HG03064 (cell line): Measurements from ENCODE around the gene DNAH14.
"Not testable (repeated sequence)": the region's sequence is repeated elsewhere in the genome, so short reads cannot be mapped to it uniquely, and the experiment has no call there.

Experiments
- ATAC-seq: cut with Tn5 transposase; IDR thresholded peaks from one replicate; pipeline ENCODE4 v1.9.1; 2021; ENCODE audit warnings: low read depth; ENCODE audit not compliant: unreplicated experiment

The DNAH14 gene

GRCh38 chr1:225137976-225138375, 208.5 kb downstream of the DNAH14 start:
- no peak for ATAC-seq

DNA sequence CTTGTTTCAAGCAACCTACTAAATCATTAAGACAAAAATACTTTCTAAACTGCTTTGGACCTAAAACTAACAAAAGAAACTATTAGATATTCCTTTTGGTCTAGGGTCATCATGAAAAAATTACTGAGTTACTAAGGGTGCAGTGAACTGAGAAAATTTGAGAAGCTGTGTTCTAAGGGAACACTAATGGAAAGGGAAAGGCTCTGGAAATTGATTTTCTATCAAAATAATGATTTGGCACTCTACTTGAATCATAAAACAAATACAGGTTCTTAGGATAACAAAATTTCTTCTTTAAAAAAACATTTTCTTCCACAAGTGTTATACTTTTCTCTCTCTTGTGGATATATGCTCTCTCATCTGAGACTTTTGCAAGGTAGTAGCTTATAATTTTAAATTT, 213.5 kb downstream of the DNAH14 start:
- no peak for ATAC-seq

- ATAC-seq: no peak
These were observed 217.0 kb downstream of the DNAH14 start for GRCh38 chr1:225146478-225146877.

- not testable (repeated sequence) for ATAC-seq
These were observed 218.3 kb downstream of the DNAH14 start for GRCh38 chr1:225147791-225148190.

- no peak for ATAC-seq
These were observed 222.6 kb downstream of the DNAH14 start for GRCh38 chr1:225152061-225152460.

DNA sequence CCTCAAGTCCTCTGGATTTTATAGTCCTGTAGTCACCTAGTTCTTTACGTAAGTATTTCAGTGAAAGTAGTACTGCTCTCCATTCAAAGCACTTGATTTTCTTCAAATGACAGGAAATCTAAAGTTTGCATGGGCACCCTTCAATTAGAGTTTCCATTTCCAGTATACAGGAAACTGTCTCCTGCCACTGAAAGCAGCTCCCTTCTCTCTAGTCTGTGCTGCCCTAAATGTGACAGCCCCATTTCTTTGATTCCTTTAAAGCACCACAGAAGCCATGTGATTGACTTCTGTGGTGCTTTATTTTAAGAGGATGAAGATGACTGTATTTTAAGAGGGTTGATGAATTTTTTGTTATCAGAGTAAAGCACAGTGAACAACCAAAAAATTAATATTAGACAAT, 226.1 kb downstream of the DNAH14 start:
- ATAC-seq: no peak

DNA sequence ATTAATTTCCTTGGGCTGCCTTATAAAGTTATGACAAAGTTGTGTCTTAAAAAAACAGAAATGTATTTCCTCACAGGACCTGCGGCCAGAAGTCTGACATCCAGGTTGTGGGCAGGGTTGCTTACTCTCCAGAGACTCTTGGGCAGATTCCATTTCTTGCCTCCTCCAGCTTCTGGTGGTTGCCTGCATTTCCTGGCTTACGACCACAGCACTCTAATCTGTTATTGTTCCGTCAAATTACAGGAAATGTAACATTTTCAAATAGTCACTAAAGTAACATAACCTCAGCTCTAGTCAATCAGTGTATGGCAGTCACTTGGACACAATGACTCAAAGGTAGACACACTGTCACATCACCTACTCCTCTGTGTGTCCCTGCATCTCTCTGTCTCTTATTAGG, 226.8 kb downstream of the DNAH14 start:
- ATAC-seq: no peak

- no peak for ATAC-seq
These were observed 228.8 kb downstream of the DNAH14 start for GRCh38 chr1:225158291-225158690.

GRCh38 chr1:225159793-225160192, 230.3 kb downstream of the DNAH14 start:
- ATAC-seq: no peak

GRCh38 chr1:225177409-225177808, 247.9 kb downstream of the DNAH14 start:
- not testable (repeated sequence) for ATAC-seq

GRCh38 chr1:225179686-225180085, 250.2 kb downstream of the DNAH14 start:
- ATAC-seq: no peak

DNA sequence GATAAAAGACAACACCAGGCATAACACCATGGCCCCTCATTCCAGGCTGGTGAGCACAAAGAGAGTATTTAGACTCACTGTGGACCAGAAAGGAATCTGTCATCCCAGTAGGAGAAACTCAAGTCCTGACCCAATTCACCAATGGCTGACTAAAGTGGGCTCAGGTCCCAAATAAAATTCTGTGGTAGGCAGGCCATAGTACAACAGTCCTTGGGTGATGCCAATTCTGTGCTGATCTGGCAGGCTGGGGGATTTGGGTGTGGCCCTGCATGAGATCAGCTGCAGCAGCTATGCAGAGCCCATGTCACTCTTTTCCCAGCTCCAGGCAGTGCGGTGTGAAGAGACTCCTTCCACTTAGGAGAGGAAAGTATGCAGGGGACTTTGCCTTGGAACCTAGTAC, 253.2 kb downstream of the DNAH14 start:
- no peak for ATAC-seq

- no peak for ATAC-seq
These were observed 261.8 kb downstream of the DNAH14 start for GRCh38 chr1:225191199-225191753.

DNA sequence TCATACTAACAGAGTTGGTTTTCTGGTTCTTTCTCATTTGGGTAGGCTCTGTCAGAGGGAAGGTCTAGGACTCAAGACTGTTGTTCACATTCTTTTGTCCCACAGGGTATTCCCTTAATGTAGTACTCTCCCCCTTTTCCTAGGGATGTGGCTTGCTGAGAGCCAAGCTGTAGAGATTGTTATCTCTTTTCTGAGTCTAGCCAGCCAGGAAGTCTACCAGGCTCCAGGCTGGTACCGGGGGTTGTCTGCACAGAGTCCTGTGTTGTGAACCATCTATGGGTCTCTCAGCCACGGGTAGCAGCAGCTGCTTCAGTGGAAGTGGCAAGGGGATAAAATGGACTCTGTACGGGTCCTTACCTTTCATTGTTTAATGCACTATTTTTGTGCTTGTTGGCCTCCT, 272.0 kb downstream of the DNAH14 start:
- no peak for ATAC-seq

DNA sequence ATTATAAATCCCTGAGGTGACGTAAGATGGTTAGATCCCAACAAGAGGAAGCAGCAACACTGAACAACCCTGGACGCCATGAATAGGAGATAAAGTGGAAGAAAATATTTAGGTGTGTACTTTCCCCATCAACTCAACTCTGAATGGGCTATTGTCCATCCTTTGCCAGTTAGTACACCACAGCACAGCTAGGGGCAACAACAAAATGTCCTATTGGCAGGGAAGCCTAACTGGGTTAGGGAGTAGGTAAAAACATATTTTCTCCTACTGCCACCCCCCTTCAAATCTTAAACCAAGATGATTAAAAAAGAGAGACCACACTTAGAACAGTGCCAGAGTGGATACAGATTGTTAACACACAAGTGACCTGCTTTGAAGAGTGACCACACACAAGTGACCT, 278.3 kb downstream of the DNAH14 start:
- no peak for ATAC-seq

GRCh38 chr1:225209153-225209552, 279.7 kb downstream of the DNAH14 start:
- ATAC-seq: no peak

DNA sequence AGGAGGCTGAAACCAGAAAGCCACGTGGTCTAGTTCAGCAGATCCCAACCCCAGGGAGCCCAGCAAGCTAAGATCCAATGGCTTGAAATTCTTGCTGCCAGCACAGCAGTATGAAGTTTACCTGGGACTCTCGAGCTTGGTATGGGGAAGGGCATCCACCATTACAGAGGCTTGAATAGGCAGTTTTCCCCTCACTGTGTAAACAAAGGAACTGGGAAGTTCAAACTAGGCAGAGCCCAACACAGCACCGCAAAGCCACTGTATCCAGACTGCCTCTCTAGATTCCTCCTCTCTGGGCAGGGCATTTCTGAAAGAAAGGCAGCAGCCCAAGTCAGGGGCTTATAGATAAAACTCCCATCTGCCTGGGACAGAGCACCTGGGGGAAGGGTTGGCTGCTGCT, 280.7 kb downstream of the DNAH14 start:
- not testable (repeated sequence) for ATAC-seq

DNA sequence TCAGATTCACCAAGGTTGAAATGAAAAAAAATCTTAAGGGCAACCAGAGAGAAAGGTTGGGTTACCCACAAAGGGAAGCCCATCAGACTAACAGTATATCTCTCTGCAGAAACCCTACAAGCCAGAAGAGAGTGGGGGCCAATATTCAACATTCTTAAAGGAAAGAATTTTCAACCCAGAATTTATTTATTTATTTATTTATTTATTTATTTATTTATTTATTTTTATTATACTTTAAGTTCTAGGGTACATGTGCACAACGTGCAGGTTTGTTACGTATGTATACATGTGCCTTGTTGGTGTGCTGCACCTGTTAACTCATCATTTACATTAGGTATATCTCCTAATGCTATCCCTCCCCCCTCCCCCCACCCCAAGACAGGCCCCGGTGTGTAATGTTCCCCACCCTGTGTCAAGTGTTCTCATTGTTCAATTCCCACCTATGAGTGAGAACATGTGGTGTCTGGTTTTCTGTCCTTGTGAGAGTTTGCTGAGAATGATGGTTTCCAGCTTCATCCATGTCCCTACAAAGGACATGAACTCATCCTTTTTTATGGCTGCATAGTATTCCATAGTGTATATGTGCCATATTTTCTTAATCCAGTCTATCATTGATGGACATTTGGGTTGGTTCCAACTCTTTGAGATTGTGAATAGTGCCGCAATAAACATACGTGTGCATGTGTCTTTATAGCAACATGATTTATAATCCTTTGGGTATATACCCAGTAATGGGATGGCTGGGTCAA, 282.4 kb downstream of the DNAH14 start:
- ATAC-seq: not testable (repeated sequence)

- ATAC-seq: no peak
These were observed 294.8 kb downstream of the DNAH14 start for GRCh38 chr1:225224287-225224686.

GRCh38 chr1:225225681-225226080, 296.2 kb downstream of the DNAH14 start:
- no peak for ATAC-seq

DNA sequence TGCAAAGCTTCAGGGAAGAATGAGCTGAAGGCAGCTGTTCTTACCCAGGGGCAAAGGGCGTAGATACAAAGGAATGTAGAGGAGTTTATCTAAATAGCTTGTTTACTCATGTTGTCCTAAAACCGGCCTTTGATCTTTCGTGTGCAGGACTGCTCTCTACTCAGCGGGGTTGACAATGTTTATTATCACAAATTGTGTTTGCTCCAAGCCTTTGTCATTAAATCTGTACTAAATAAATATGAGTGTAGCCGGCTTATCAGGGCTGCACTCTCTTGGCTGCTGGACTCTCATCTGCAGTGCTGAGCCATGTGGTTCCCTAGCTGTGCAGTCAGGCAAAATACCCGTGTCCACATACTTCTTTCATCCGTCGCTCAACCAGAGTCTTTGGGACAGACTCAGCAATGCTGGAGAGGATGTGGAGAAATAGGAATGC, 299.4 kb downstream of the DNAH14 start:
- no peak for ATAC-seq

GRCh38 chr1:225229429-225229828, 300.0 kb downstream of the DNAH14 start:
- ATAC-seq: not testable (repeated sequence)
